Activated B cell treated with CpG ODN at 0.5 μM for 24 hours (primary cell): ENCODE data around the gene ATP2B2. TPM values are rescaled to one million over a fixed set of nuclear protein-coding genes. Genes with fewer than 3 reads are reported as not detected.

Experiments
- ATAC-seq: fragments of 200-7000 bp; cut with Tn5 transposase; one replicate; pipeline ENCODE4 v1.10.0; 2021; ENCODE audit warnings: low read depth, mild to moderate bottlenecking, moderate library complexity
- CTCF ChIA-PET: fragments of 350-600 bp; sonication (Branson Sonifier 250); formaldehyde crosslinking; loops from one replicate; lab custom pipeline; 2021; ENCODE audit warnings: antibody characterized with exemption; lab: Charles Lee
- POLR2A ChIA-PET: fragments of 350-600 bp; sonication (Branson Sonifier 250); formaldehyde crosslinking; loops from one replicate; lab custom pipeline; 2021; ENCODE audit warnings: antibody characterized with exemption; lab: Charles Lee
- DNase-seq: peaks from one replicate; pipeline ENCODE4 v3.0.0; 2022
- H3K27ac Mint-ChIP-seq: one replicate; pipeline ENCODE4 v1.8.0; 2020; ENCODE audit warnings: mixed read lengths
- H3K27me3 Mint-ChIP-seq: one replicate; pipeline ENCODE4 v1.8.0; 2021; ENCODE audit warnings: mixed read lengths
- H3K36me3 Mint-ChIP-seq: one replicate; pipeline ENCODE4 v1.8.0; 2021; ENCODE audit warnings: low read depth, mixed read lengths
- H3K4me1 Mint-ChIP-seq: one replicate; pipeline ENCODE4 v1.8.0; 2021; ENCODE audit warnings: mixed read lengths
- H3K4me3 Mint-ChIP-seq: one replicate; pipeline ENCODE4 v1.8.0; 2020; ENCODE audit warnings: mild to moderate bottlenecking, mixed read lengths
- H3K9me3 Mint-ChIP-seq: one replicate; pipeline ENCODE4 v1.8.0; 2020; ENCODE audit warnings: mixed read lengths
- CTCF ChIP-seq: fragments of 200-600 bp; IDR thresholded peaks from one replicate; pipeline ENCODE4 v1.8.0; 2022; ENCODE audit warnings: antibody characterized with exemption, mild to moderate bottlenecking
- intact Hi-C: fragments of 100-400 bp; cut with micrococcal nuclease; formaldehyde crosslinking; loops from one replicate; pipeline ENCODE4 v1.15.1; 2024
- total RNA-seq: library from RNA; stranded (reverse); gene quantifications from 2 replicates; pipeline ENCODE4 v1.2.3, GENCODE V29; 2022

Gene ATP2B2
- total RNA-seq, 1 donor from 2014 or later, result not detected

- ChIA-PET POLR2A (no interaction called here), CTCF (interaction anchor here (1.8 kb wide), 1 partner anchor 171 kb away, joined by 4 read pairs; no protein-coding TSS in a partner anchor)
- Mint-ChIP-seq H3K4me1 (peaks cover 14% of the 10 kb centered on the region), H3K27me3 (peaks cover 7% of the 10 kb centered on the region), H3K36me3 (no peaks in the 10 kb centered on the region), H3K27ac (no peak overlapping the region), H3K4me3 (no peak overlapping the region), H3K9me3 (no peaks in the 10 kb centered on the region)
- intact Hi-C loops, result no loop called here
- no peak for ATAC-seq
- DNase-seq, result no peak
- no peak for TF ChIP-seq CTCF
Observed at GRCh38 chr3:10515396-10515795, 10.0 kb upstream of the ATP2B2 start.

- intact Hi-C loops, result no loop called here
- TF ChIP-seq CTCF, result no peak
- H3K4me1 Mint-ChIP-seq, result peaks cover 14% of the 10 kb centered on the region
- no peak for DNase-seq
- POLR2A ChIA-PET, result interaction anchor here (1.0 kb wide), 1 partner anchor 14 kb away, joined by 3 read pairs; no protein-coding TSS in a partner anchor
- H3K27me3 Mint-ChIP-seq, result peaks cover 7% of the 10 kb centered on the region
- CTCF ChIA-PET, result interaction anchor here (1.8 kb wide), 1 partner anchor 170 kb away, joined by 4 read pairs; no protein-coding TSS in a partner anchor
- no peaks in the 10 kb centered on the region for H3K9me3 Mint-ChIP-seq
- ATAC-seq, result no peak
- H3K4me3 Mint-ChIP-seq, result no peak overlapping the region
- no peak overlapping the region for H3K27ac Mint-ChIP-seq
- no peaks in the 10 kb centered on the region for H3K36me3 Mint-ChIP-seq
Observed at GRCh38 chr3:10514407-10515069, 9.2 kb upstream of the ATP2B2 start.

GRCh38 chr3:10513306-10513705, 7.9 kb upstream of the ATP2B2 start:
- Mint-ChIP-seq H3K4me1 (peaks cover 9% of the 10 kb centered on the region), H3K27me3 (peaks cover 7% of the 10 kb centered on the region)

GRCh38 chr3:10512687-10513086, 7.3 kb upstream of the ATP2B2 start:
- H3K9me3 Mint-ChIP-seq, result no peaks in the 10 kb centered on the region
- H3K27ac Mint-ChIP-seq, result no peak overlapping the region
- no peak for ATAC-seq
- DNase-seq, result no peak
- CTCF ChIA-PET, result no interaction called here
- intact Hi-C loops, result no loop called here
- H3K4me1 Mint-ChIP-seq, result peaks cover 3% of the 10 kb centered on the region
- TF ChIP-seq CTCF, result no peak
- POLR2A ChIA-PET, result interaction anchor here (0.6 kb wide), 1 partner anchor 549 kb away, joined by 3 read pairs; no protein-coding TSS in a partner anchor
- H3K4me3 Mint-ChIP-seq, result no peak overlapping the region
- H3K27me3 Mint-ChIP-seq, result peaks cover 7% of the 10 kb centered on the region
- H3K36me3 Mint-ChIP-seq, result no peaks in the 10 kb centered on the region

More at GRCh38 chr3:10513306-10513705, 7.9 kb upstream of the ATP2B2 start:
- POLR2A ChIA-PET, result interaction anchor here (0.6 to 1.0 kb wide), 2 partner anchors 16 to 550 kb away, joined by 3 read pairs; no protein-coding TSS in a partner anchor
- intact Hi-C loops, result no loop called here
- DNase-seq, result no peak
- no peak overlapping the region for H3K4me3 Mint-ChIP-seq
- no peak for TF ChIP-seq CTCF
- H3K27ac Mint-ChIP-seq, result no peak overlapping the region
- ATAC-seq, result no peak
- CTCF ChIA-PET, result no interaction called here
- no peaks in the 10 kb centered on the region for H3K9me3 Mint-ChIP-seq
- H3K36me3 Mint-ChIP-seq, result no peaks in the 10 kb centered on the region

GRCh38 chr3:10511809-10512494, 6.6 kb upstream of the ATP2B2 start:
- no peaks in the 10 kb centered on the region for H3K4me1 Mint-ChIP-seq
- CTCF ChIA-PET, result no interaction called here
- H3K27me3 Mint-ChIP-seq, result peaks cover 7% of the 10 kb centered on the region
- H3K27ac Mint-ChIP-seq, result no peak overlapping the region
- no peak overlapping the region for H3K4me3 Mint-ChIP-seq
- H3K36me3 Mint-ChIP-seq, result no peaks in the 10 kb centered on the region
- intact Hi-C loops, result no loop called here
- ATAC-seq (no peak), DNase-seq (no peak)
- no peak for TF ChIP-seq CTCF
- H3K9me3 Mint-ChIP-seq, result no peaks in the 10 kb centered on the region
- POLR2A ChIA-PET, result no interaction called here
